ENCODE measurements around the gene INHBB. TPM values are rescaled to one million over a fixed set of nuclear protein-coding genes. Genes with fewer than 3 reads are reported as not detected.

The INHBB gene
- total RNA-seq, 6 experiments from 2014 or later = 0.37 to 15.9 (median 9.6) TPM

DNA sequence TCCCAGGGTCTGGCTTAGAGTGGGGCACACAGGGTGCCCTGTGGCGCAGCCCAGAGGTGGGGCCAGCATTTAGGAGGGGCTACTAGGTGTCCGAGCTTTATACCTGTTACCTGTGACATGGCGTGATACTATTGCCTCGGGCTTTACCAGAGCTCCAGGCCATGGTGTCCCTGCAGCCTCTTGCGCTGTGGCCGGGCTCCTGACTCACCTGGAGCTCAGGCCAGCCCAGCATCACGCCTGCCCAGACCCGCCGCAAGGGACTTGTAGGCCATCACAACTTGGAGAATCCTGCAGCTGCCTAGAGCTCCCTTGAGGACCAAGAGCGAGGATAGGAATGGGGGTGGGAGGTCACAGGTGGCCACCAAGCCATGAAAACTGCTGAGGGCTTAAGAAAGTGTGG, 8.0 kb downstream of the INHBB start:
- DNase-seq = no peak
- H3K36me3 ChIP-seq = peaks cover 0 to 10% (median 0%) of the 10 kb centered on the region in 4 donors
- ATAC-seq = no peak

DNA sequence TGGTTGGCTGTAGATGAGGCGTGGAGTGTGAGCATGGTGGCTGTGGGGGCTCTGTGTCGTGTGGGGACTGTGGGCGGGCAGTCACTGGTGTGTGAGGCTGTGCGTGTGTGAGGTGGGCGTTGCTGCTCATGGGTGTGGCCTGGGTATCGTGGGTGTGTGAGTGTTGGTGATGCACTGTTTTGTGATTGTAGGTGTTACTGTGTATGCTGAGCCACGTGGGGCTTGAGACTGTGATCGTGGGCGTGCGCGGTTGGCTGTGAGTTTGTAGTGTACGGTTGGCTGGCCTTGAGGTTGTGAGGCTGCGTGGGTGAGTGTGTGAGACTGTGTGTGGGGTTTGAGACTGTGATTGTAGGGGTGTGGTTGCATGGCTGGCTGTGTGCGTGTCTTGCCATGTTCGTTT, 8.5 kb downstream of the INHBB start:
- DNase-seq (no peak), ATAC-seq (no peak)
- Histone ChIP-seq H3K4me3 (no peak overlapping the region), H3K27ac (no peak overlapping the region), H3K9me3 (no peaks in the 10 kb centered on the region), H3K27me3 (no peaks in the 10 kb centered on the region), H3K4me1 (no peaks in the 10 kb centered on the region), H3K36me3 (peaks cover 0 to 5% (median 0%) of the 10 kb centered on the region in 4 donors)
- intact Hi-C loops (cut with DNase I) = loop anchor here in 1 of 2 donors (10.0 kb wide), 1 partner anchor 80 kb away; no protein-coding TSS in a partner anchor
- TF ChIP-seq, protein P1, sequence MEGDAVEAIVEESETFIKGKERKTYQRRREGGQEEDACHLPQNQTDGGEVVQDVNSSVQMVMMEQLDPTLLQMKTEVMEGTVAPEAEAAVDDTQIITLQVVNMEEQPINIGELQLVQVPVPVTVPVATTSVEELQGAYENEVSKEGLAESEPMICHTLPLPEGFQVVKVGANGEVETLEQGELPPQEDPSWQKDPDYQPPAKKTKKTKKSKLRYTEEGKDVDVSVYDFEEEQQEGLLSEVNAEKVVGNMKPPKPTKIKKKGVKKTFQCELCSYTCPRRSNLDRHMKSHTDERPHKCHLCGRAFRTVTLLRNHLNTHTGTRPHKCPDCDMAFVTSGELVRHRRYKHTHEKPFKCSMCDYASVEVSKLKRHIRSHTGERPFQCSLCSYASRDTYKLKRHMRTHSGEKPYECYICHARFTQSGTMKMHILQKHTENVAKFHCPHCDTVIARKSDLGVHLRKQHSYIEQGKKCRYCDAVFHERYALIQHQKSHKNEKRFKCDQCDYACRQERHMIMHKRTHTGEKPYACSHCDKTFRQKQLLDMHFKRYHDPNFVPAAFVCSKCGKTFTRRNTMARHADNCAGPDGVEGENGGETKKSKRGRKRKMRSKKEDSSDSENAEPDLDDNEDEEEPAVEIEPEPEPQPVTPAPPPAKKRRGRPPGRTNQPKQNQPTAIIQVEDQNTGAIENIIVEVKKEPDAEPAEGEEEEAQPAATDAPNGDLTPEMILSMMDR (IDR thresholded peaks at IDR 0.05) = no peak
- TF ChIP-seq POLR2A (IDR thresholded peaks at IDR 0.05) = no peak
- 89% methylated on average over 10 of the region's 15 CpGs for WGBS (ENCODE audit: insufficient coverage, low coverage, low lambda C conversion rate, missing lambda C conversion rate)

More for the DNA sequence above, 8.0 kb downstream of the INHBB start:
- Histone ChIP-seq H3K4me3 (no peak overlapping the region), H3K27ac (no peak overlapping the region), H3K9me3 (no peaks in the 10 kb centered on the region), H3K27me3 (no peaks in the 10 kb centered on the region), H3K4me1 (peaks cover 0 to under 1% (median 0%) of the 10 kb centered on the region in 4 donors)
- TF ChIP-seq, protein P1 (IDR thresholded peaks at IDR 0.05) = no peak
- no peak for TF ChIP-seq POLR2A (IDR thresholded peaks at IDR 0.05)
- intact Hi-C loops (cut with DNase I) = loop anchor here in 1 of 2 donors (10.0 kb wide), 1 partner anchor 81 kb away; no protein-coding TSS in a partner anchor
- WGBS (ENCODE audit: insufficient coverage, low coverage, low lambda C conversion rate, missing lambda C conversion rate) = 70% methylated on average over 2 of the region's 10 CpGs

DNA sequence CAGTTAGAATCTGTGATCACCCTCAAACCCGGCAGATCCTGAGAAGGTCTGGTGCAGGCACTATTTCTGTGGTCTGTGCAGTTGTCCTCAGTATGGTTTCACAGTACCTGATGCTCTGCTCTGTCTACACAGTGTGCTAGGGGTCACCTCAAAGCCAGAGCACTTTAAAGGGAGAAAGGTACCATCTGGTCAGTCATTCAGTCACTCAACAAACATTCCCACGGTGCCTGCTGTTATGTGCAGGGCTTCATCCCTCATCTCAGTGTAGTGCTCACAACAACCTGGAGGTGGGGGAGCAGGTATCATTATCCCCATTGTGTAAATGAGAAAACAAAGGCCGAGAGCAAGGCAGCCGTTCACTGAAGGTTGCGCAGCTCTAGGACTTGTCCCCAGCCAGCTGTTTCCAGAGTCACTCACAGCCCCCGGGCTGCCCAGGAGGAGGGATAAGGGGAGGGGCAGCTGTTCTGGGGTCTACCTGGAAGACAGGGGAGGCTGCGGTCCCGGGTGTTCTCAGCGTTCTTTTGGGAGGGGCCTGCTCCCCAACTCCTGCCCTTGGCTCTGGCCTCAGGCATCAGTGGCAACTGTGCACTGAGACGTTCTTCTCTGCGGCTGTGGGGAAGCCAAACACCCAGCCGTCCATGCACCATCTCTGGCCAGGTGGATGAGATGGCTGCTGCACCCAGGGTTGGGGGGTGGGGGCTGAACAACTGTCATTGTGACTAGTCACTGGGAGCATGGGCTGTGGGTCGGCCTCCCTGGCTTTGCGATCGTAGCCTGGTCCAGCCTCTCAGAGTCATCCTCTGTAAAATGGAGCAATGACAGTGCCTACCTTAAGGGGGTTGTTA, 9.2 kb downstream of the INHBB start:
- 48% methylated on average over 3 of the region's 15 CpGs for WGBS (ENCODE audit: insufficient coverage, low coverage, low lambda C conversion rate, missing lambda C conversion rate)
- intact Hi-C loops (cut with DNase I) = loop anchor here in 1 of 2 donors (10.0 kb wide), 1 partner anchor 80 kb away; no protein-coding TSS in a partner anchor

DNA sequence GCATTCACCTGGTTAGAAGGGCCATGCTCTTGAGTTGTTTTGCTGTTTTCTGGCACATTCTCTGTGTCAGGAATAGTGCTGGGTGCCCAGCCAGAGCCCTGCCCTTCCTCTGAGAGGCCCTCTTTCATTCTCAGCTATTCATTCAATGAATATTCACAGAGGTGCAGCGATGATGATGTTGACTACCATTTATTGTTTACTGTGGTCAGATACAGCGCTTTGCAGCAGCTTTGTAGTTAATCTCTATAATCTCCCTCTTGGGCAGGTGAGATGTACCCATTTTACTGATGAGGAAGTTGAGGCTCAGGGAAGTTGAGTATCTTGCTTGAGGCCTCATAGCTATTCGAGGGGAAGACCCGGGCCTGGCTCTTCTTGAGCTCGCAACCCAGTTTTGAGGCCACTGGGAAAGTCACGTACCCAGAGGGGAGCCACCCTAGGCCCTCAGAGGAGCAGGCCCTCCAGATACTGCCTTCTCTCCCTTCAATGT, 9.9 kb downstream of the INHBB start:
- H3K27me3 ChIP-seq = no peaks in the 10 kb centered on the region
- intact Hi-C loops (cut with DNase I) = loop anchor here in 1 of 2 donors (10.0 kb wide), 1 partner anchor 79 kb away; no protein-coding TSS in a partner anchor
- TF ChIP-seq, protein P1 (IDR thresholded peaks at IDR 0.05) = no peak
- TF ChIP-seq POLR2A (IDR thresholded peaks at IDR 0.05) = no peak
- no peak overlapping the region for H3K4me3 ChIP-seq
- H3K4me1 ChIP-seq = no peaks in the 10 kb centered on the region
- H3K9me3 ChIP-seq = no peaks in the 10 kb centered on the region
- no CpG with 5 or more reads among the region's 6 CpGs for WGBS (ENCODE audit: insufficient coverage, low coverage, low lambda C conversion rate, missing lambda C conversion rate)
- DNase-seq (no peak), ATAC-seq (no peak)
- no peaks in the 10 kb centered on the region for H3K36me3 ChIP-seq
- no peak overlapping the region for H3K27ac ChIP-seq

More for the DNA sequence above, 9.2 kb downstream of the INHBB start:
- Histone ChIP-seq H3K9me3 (no peaks in the 10 kb centered on the region), H3K27me3 (no peaks in the 10 kb centered on the region), H3K27ac (no peak overlapping the region), H3K36me3 (no peaks in the 10 kb centered on the region), H3K4me3 (no peak overlapping the region), H3K4me1 (no peaks in the 10 kb centered on the region)
- DNase-seq = no peak
- TF ChIP-seq, protein P1 (IDR thresholded peaks at IDR 0.05) = no peak
- TF ChIP-seq POLR2A (IDR thresholded peaks at IDR 0.05) = no peak
- no peak for ATAC-seq

All from right lobe of liver (tissue), 6 donors.